Skin epidermis (tissue), 12 donors: ENCODE measurements around the gene ENG.

Experiments used
- H3K27ac ChIP-seq, 21 experiments: fragments of 200-600 bp; sonication (generic) in 11 of 21; one replicate each; pipeline ENCODE4 v1.5.0; 2020; ENCODE audit warnings: mild to moderate bottlenecking in 3 of 21, inconsistent platforms in 2 of 21, moderate library complexity in 2 of 21
- H3K4me3 ChIP-seq, 7 experiments: fragments of 200-600 bp; sonication (generic) in 2 of 7; one replicate each; pipeline ENCODE4 v1.5.0; 2020; ENCODE audit warnings: inconsistent platforms in 2 of 7, mild to moderate bottlenecking in 2 of 7, moderate library complexity in 1 of 7

Gene ENG

DNA sequence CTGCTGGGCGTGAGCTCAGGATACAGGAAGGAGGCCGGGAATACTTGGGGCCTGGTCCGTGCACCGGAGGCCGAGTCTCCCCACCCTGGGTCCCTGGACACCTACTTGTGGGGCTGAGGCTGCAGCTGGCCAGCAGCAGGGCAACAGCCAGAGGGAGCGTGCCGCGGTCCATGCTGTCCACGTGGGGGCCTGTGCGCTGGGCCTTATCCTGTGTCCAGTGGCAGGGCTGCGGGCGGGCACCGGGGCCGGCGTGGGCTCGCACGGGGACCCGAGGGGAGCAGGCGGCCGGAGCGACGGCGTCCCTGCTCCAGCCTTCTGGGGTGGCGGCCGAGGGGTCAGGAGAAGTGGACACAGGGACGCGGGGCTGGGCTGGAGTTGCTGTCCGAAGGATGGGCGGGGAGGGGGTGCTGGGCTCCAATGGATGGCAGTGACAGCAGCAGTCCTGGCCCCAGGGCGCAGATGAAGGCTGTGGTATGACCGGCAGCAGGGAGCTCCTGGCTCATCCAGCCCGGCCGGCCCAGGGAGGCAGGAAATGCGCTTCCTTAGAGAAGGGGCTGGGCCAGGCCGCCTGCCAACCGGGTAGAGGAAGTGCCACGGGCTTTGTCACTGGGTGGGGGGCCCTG is at the start of gene ENG:
Gene ENG, minus strand, starts transcription at position 475 of the 623 bp plus-strand sequence. Its CDS starts 303 bp downstream, at position 172.
- peak within 1 kb of the TSS; percentile 43 to 61 (median 54) for H3K4me3 ChIP-seq
- H3K27ac ChIP-seq = peak within 1 kb of the TSS; percentile 47 to 96 (median 86)

DNA sequence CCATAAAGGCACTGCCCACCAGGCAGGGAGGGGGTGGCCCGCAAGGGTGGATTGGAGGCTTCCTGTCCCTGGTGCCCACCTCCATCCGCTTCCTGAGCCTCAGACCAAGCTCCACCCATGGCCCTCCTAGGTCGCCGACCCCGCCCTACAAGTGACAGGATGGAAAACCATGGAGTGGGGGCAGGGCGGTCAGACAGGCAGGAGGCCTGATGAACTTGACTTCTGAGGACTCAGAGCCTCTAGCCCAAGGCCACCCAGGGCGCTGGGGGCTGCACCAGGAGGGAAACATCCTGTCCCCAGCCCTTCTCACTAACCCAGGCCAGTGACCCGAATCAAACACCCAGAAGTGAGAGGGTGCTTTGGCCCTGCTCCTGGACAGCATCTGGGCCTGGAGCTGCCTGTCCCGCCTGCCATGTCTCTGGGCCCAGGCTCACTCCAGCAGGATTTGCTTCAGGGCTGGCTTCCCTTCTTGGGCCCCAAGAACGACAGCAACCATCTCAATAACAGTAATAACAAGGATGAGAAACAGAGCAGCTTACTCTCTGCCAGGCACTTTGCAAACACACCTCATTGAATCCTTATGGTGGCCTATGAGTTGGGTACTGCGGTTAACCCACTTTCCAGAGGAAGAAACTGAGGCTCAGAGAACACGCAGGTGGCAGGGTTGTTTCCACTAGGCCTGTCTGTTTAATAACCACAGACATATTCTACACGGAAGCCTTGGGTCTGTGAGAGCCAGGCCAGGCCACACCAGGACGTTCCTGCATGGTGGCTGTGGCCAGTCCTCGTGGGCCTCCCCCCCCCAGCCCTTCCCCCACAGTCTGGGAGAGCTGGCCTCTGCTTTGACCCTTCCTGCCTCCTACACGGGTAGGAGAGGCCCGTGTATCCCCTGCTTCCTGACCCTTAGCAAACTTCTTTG is 49.4 kb upstream of the ENG start:
- Histone ChIP-seq H3K27ac (peak overlapping the region in 20 of 21 experiments; percentile 45 to 98 (median 86)), H3K4me3 (peak overlapping the region; percentile 11 to 31 (median 13))

DNA sequence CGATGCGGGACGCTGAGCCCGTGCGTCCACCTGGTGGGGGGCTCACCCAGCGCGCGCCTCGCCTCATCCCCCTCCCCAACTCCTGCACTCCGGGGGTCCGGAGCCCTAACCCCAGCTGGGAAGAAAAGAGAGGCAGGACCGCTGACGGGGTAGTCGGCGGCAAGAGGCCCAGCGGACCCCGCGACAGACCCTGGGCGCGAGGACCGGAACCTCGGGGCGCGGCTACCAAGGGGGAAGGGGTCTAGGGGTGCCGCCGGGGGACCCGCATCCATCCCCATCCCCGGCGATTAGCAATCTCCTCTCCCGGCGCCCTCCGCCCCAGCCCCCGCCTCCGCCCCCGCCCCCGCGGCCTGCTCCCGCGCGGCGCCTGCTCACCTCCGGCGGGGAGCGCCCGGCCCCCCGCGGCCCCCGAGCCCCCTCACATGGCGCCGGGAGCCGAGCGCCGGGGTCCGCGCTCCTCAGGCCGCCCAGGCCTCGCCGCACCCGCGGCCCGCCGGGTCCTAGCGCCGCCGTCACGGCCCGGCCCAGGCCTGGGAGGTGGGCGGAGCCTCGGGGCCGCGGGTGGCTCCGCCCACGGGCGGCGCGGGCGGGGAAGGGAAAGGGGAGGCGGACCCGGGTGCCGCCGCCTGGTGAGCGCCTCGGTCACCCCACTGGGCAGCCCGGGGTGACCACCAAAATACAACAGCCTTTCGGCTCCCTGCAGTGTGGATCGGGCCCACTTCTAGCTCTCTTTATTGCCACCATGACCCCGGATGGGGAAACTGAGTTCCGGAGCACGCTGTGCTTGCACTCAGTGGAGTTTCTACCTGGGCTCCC is 44.9 kb upstream of the ENG start, which contains the start of gene ST6GALNAC6:
Gene ST6GALNAC6, minus strand, starts transcription at position 476 of the 816 bp plus-strand sequence. CDS start 1,622 bp downstream, outside the sequence.
- Histone ChIP-seq H3K4me3 (peak within 1 kb of the TSS; percentile 87 to 97 (median 91)), H3K27ac (peak within 1 kb of the TSS; percentile 31 to 99 (median 92))

DNA sequence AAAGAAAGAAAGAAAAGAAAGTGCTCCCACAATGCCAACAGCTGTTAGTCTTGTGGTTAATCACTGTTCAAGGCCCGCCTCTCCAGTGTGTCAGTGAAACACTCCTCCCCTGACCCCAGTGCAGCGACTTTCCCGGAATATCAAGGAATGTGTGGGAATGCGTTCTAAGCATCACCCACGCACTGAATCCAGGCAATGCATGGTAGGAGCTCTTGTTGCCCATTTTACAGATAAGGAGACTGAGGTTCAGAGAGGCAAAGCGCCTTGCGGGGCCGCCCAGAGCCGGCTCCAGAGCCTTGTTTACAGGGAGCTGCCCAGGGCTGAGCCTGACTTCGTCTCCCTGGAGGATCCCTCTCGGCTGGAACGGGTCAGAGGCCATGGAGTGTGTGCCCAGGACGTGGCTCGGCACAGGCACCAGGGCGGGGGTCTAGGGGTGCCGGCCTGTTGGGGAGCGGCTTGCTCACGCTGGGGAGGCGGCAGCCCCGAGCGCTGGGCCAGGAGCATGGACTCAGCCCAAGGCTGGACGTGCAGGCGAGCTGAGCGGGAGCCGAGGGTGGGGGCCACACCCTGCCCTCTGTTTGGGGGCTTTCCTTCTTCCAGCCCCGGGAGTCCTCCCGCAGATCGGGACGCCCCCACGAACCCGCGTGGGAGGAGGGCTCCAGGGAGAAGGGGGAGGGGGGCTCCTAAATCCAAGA is 44.1 kb upstream of the ENG start:
- Histone ChIP-seq H3K4me3 (peak overlapping the region; percentile 87 to 97 (median 91)), H3K27ac (peak overlapping the region; percentile 31 to 99 (median 92))

DNA sequence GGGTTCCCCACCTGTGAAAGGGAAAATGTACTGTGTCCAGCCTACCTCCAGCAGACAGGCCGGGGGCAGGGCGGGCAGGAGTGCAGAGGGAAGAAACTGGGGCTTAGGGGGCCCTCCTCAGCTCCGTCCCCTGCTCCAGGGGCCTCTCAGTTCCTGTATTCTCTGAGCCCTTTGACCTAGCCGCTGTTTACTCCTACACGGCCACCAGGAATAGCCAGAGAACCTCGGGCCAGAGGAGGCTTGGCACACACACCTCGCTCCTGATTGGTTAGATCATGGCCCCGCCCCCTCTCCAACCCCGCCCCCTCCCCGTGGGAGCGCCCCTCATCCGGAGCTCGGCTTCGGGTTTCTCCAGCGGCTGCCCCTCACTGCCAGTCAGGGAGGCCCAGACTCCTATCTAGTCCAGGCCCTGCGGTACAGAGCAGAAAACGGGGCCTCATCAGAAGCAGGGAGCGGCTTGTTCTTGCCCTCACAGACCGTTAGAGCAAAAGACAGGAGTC is 42.8 kb upstream of the ENG start:
- H3K27ac ChIP-seq = peak overlapping the region in 18 of 21 experiments; percentile 3 to 99 (median 90)
- peak overlapping the region in 3 of 7 experiments; percentile 4 to 95 (median 87) for H3K4me3 ChIP-seq

GRCh38 chr9:127896395-127897192 is 42.1 kb upstream of the ENG start:
- Histone ChIP-seq H3K4me3 (peak overlapping the region in 2 of 7 experiments; percentile 4 to 87), H3K27ac (peak overlapping the region in 9 of 21 experiments; percentile 3 to 99 (median 89))

GRCh38 chr9:127895811-127896210 is 41.4 kb upstream of the ENG start:
- no peak overlapping the region for H3K27ac ChIP-seq
- H3K4me3 ChIP-seq = no peak overlapping the region

GRCh38 chr9:127893392-127893791 is 38.9 kb upstream of the ENG start:
- Histone ChIP-seq H3K4me3 (no peak overlapping the region), H3K27ac (no peak overlapping the region)

- H3K27ac ChIP-seq = no peak overlapping the region
- no peak overlapping the region for H3K4me3 ChIP-seq
Observed at GRCh38 chr9:127892831-127893230, 38.4 kb upstream of the ENG start.

- Histone ChIP-seq H3K27ac (no peak overlapping the region), H3K4me3 (no peak overlapping the region)
Observed at GRCh38 chr9:127890053-127890452, 35.6 kb upstream of the ENG start.

GRCh38 chr9:127887792-127888191 is 33.3 kb upstream of the ENG start:
- Histone ChIP-seq H3K4me3 (no peak overlapping the region), H3K27ac (no peak overlapping the region)

GRCh38 chr9:127886401-127886972 is 32.0 kb upstream of the ENG start:
- H3K27ac ChIP-seq = no peak overlapping the region

DNA sequence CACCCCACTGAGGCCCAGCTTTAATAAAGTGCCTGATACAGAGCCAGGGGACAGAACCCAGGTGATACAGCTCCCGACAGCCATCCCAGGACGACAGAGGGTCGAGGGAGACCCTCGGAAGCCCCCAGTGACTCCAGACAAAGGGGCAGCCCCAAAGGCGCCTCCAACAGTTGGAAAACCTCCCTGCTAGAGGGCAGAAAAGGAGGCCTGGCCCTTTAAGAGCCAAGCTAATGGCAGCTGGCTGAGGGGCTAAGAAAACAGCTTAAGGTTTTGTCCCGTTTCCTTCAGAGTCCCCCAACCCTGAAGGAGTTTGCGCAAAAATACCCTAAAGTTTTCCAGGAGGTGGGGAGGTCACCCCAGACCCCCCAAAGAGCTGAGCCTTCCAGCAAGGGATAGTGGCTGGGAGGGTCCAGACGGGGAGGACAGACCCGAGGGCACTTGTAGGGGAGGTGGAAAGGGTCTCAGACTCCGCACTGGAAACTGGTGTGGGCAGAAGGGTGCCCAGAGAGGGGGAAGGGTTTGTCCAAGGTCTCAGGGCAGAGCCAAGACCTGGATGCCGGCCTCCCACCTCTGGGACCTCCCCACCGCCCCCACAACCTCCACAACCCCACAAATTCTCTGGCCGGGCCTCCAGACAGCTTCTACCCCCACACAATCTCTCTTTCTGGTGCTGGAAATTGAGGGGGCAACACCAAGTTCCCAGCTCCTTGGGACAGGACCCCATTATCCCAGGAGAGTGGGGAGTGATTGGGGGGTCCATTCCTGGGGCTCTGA is 31.2 kb upstream of the ENG start:
- Histone ChIP-seq H3K4me3 (no peak overlapping the region), H3K27ac (peak overlapping the region in 4 of 21 experiments; percentile 5 to 51 (median 24))

More at GRCh38 chr9:127886401-127886972, 32.0 kb upstream of the ENG start:
- no peak overlapping the region for H3K4me3 ChIP-seq

DNA sequence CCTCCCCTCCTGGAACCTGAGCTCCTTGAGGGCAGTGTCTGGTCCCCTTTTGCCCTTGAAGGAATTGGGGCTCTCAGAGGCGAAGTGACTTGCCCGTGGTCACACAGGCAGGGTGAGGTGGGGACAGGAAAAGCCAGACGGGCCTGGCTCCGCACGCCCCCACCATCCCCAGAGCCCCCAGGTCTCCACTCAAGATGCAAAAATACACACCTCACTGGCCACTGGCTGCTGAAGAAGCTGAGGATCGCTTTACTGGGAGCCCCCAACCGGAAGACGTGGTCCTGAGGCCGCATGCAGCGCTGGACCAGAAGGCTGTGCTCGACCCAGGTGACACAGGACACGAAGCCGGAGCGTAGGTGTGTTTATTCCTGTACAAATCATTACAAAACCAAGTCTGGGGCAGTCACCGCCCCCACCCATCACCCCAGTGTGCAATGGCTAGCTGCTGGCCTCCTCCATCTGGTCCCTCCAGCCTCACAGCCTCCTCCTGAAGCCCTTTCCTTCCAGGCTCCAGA is 30.6 kb upstream of the ENG start:
- H3K27ac ChIP-seq = peak overlapping the region in 7 of 21 experiments; percentile 5 to 51 (median 19)
- no peak overlapping the region for H3K4me3 ChIP-seq

- Histone ChIP-seq H3K4me3 (no peak overlapping the region), H3K27ac (peak overlapping the region in 5 of 21 experiments; percentile 5 to 50 (median 16))
Observed at GRCh38 chr9:127884427-127884911, 30.0 kb upstream of the ENG start.

- H3K27ac ChIP-seq = peak overlapping the region in 1 of 21 experiments; percentile 10
- H3K4me3 ChIP-seq = no peak overlapping the region
Observed at GRCh38 chr9:127883959-127884358, 29.5 kb upstream of the ENG start.
